DOHH2 (cell line): ENCODE results near the gene TOPBP1.

Experiments
- H3F3A ChIP-seq: fragments of 200-600 bp; sonication (generic), shearing (Covaris generic); 2 replicates; pipeline ENCODE4 v1.6.0; 2016; ENCODE audit warnings: antibody characterized with exemption, mild to moderate bottlenecking; ENCODE audit not compliant: control insufficient read depth, insufficient read depth
- H3K27ac ChIP-seq: fragments of 200-600 bp; sonication (generic); 2 replicates; pipeline ENCODE4 v1.5.1; 2014; ENCODE audit warnings: low read depth, mild to moderate bottlenecking, low read length, moderate library complexity
- H3K27me3 ChIP-seq: fragments of 200-600 bp; sonication (generic); 2 replicates; pipeline ENCODE4 v1.6.1; 2014; ENCODE audit warnings: mild to moderate bottlenecking, low read length, mixed read lengths; ENCODE audit not compliant: control insufficient read depth
- H3K36me3 ChIP-seq: fragments of 200-600 bp; sonication (generic); 2 replicates; pipeline ENCODE4 v1.6.1; 2014; ENCODE audit warnings: mild to moderate bottlenecking, low read length, moderate library complexity, mixed read lengths; ENCODE audit not compliant: control insufficient read depth
- H3K4me1 ChIP-seq: fragments of 200-600 bp; sonication (generic); 2 replicates; pipeline ENCODE4 v1.6.1; 2014; ENCODE audit warnings: mild to moderate bottlenecking, low read length, mixed read lengths; ENCODE audit not compliant: control insufficient read depth
- H3K4me2 ChIP-seq: fragments of 200-600 bp; sonication (generic); 2 replicates; pipeline ENCODE4 v1.6.0; 2014; ENCODE audit warnings: mild to moderate bottlenecking, low read length, moderate library complexity
- H3K4me3 ChIP-seq: fragments of 200-600 bp; sonication (generic); 2 replicates; pipeline ENCODE4 v1.5.1; 2014; ENCODE audit warnings: mild to moderate bottlenecking, low read length, mixed read lengths
- H3K79me2 ChIP-seq: fragments of 200-600 bp; sonication (generic); 2 replicates; pipeline ENCODE4 v1.6.1; 2014; ENCODE audit warnings: mild to moderate bottlenecking, low read length, mixed read lengths; ENCODE audit not compliant: control insufficient read depth
- H3K9me2 ChIP-seq: fragments of 200-600 bp; sonication (generic); replicated peaks from 2 replicates; pipeline ENCODE4 v1.6.1; 2014; ENCODE audit warnings: mild to moderate bottlenecking, low read length, mixed read lengths; ENCODE audit not compliant: control insufficient read depth
- H3K9me3 ChIP-seq: fragments of 200-600 bp; sonication (generic); 2 replicates; pipeline ENCODE4 v1.6.1; 2014; ENCODE audit warnings: antibody characterized with exemption, low read length, mixed read lengths; ENCODE audit not compliant: control insufficient read depth, insufficient read depth
- H4K20me1 ChIP-seq: fragments of 200-600 bp; sonication (generic); 2 replicates; pipeline ENCODE4 v1.6.0; 2014; ENCODE audit warnings: low read depth, mild to moderate bottlenecking, antibody characterized with exemption, low read length, moderate library complexity; ENCODE audit not compliant: control insufficient read depth, insufficient read depth
- CTCF ChIP-seq: fragments of 200-600 bp; sonication (generic); IDR thresholded peaks from one replicate; pipeline ENCODE4 v1.5.1; 2014; ENCODE audit warnings: antibody characterized with exemption, mild to moderate bottlenecking, low read depth, low read length; ENCODE audit not compliant: poor library complexity, severe bottlenecking
- EZH2phosphoT487 ChIP-seq: fragments of 200-600 bp; sonication (generic); IDR thresholded peaks from 2 replicates; pipeline ENCODE4 v1.6.1; 2017; ENCODE audit warnings: borderline replicate concordance, mild to moderate bottlenecking, antibody characterized with exemption, low read length, moderate library complexity, mixed read lengths

The TOPBP1 gene

GRCh38 chr3:133661454-133662277, at the start of gene TOPBP1:
TOPBP1 (minus strand) TSS chr3:133661941; CDS start chr3:133661127, 814 bp downstream.
- peaks cover 58% of the 10 kb centered on the region for H3K79me2 ChIP-seq

GRCh38 chr3:133711013-133711412, 49.3 kb upstream of the TOPBP1 start:
- no peak overlapping the region for H3K4me2 ChIP-seq
- H3K4me1 ChIP-seq = no peaks in the 10 kb centered on the region
- TF ChIP-seq CTCF (no peak), EZH2phosphoT487 (no peak)
- peaks cover 29% of the 10 kb centered on the region for H3K27me3 ChIP-seq
- H3F3A ChIP-seq = no peaks in the 10 kb centered on the region
- H3K9me2 ChIP-seq = no peaks in the 10 kb centered on the region
- no peak overlapping the region for H3K27ac ChIP-seq
- no peaks in the 10 kb centered on the region for H3K9me3 ChIP-seq
- H3K36me3 ChIP-seq = no peaks in the 10 kb centered on the region
- H4K20me1 ChIP-seq = no peaks in the 10 kb centered on the region
- no peak overlapping the region for H3K4me3 ChIP-seq
- no peaks in the 10 kb centered on the region for H3K79me2 ChIP-seq

More at GRCh38 chr3:133661454-133662277, at the start of gene TOPBP1:
- peak within 1 kb of the TSS; percentile 98 for H3K4me3 ChIP-seq
- no peaks in the 10 kb centered on the region for H3K9me2 ChIP-seq
- H3K27me3 ChIP-seq = no peaks in the 10 kb centered on the region
- peaks cover 6% of the 10 kb centered on the region; the same call in 1 of the 2 replicates for H4K20me1 ChIP-seq
- TF ChIP-seq EZH2phosphoT487 (no peak), CTCF (no peak)
- H3K27ac ChIP-seq = peak within 1 kb of the TSS; percentile 77
- H3K4me1 ChIP-seq = peaks cover 33% of the 10 kb centered on the region
- H3K9me3 ChIP-seq = no peaks in the 10 kb centered on the region
- H3K4me2 ChIP-seq = peak within 1 kb of the TSS; percentile 97
- peaks cover 3% of the 10 kb centered on the region; the same call in 1 of the 2 replicates for H3F3A ChIP-seq
- H3K36me3 ChIP-seq = peaks cover 47% of the 10 kb centered on the region

GRCh38 chr3:133709139-133709750, 47.5 kb upstream of the TOPBP1 start:
- peaks cover 37% of the 10 kb centered on the region for H3K27me3 ChIP-seq
- H3K4me3 ChIP-seq = no peak overlapping the region
- H3K79me2 ChIP-seq = no peaks in the 10 kb centered on the region
- H3F3A ChIP-seq = no peaks in the 10 kb centered on the region
- no peak overlapping the region for H3K27ac ChIP-seq
- H3K9me2 ChIP-seq = no peaks in the 10 kb centered on the region
- H3K4me1 ChIP-seq = no peaks in the 10 kb centered on the region
- no peak overlapping the region for H3K4me2 ChIP-seq
- H3K9me3 ChIP-seq = no peaks in the 10 kb centered on the region
- H4K20me1 ChIP-seq = no peaks in the 10 kb centered on the region
- no peaks in the 10 kb centered on the region for H3K36me3 ChIP-seq
- TF ChIP-seq EZH2phosphoT487 = no peak
- no peak for TF ChIP-seq CTCF
